ENCODE measurements around the gene PPM1H.
A peak's percentile ranks its signal among the peaks of the same experiment; 100 is the strongest.
"Not testable (repeated sequence)": the region's sequence is repeated elsewhere in the genome, so short reads cannot be mapped to it uniquely, and the experiment has no call there.

The PPM1H gene

DNA sequence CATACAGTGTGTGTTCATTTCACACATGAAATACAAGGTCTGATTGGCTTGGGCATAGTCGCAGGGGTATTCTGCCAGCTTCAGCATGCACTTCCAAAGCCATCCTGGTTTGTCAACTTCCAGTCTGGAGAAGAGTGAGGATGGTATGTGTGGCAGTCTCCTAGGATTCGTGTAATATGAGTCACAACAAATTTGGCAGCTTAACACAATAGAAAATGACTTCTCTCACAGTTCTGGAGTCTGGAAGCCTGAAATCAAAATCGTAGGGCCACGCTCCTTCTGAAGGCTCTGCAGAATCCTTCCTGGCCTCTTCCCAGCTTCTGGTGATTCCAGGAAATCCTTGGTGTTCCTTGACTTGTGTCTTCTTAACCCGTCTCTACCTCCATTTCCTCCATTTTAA lies 167.5 kb downstream of the PPM1H start:
- no peak for TF ChIP-seq POLR2A (IDR thresholded peaks at IDR 0.05; ENCODE audit: low read depth, low read length)
- peak; percentile 39 for DNase-seq (ENCODE audit: insufficient read length, low spot score)
- peak; percentile 36 for FAIRE-seq

DNA sequence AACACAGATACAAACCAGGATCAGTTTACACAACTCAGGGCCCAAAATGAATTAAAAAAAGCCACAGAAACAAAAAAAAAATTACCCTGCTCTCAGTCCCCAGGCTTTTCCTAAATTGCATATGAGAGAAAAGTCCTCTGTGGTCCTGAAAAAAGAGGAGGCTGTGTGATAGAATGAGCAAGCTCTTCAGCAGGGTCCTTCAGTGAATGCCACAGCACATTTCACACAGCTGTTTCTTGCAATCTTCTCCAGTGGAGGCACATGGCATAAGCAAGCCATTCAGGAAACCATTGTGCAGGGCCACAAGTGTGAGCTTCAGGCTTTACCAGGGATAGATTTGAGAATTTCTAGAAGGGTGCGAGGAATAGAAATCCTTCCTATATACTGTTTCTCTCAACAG lies 168.5 kb downstream of the PPM1H start:
- FAIRE-seq (no peak), DNase-seq (ENCODE audit: insufficient read length, low spot score) (no peak)
- TF ChIP-seq POLR2A (IDR thresholded peaks at IDR 0.05; ENCODE audit: low read depth, low read length), result no peak

DNA sequence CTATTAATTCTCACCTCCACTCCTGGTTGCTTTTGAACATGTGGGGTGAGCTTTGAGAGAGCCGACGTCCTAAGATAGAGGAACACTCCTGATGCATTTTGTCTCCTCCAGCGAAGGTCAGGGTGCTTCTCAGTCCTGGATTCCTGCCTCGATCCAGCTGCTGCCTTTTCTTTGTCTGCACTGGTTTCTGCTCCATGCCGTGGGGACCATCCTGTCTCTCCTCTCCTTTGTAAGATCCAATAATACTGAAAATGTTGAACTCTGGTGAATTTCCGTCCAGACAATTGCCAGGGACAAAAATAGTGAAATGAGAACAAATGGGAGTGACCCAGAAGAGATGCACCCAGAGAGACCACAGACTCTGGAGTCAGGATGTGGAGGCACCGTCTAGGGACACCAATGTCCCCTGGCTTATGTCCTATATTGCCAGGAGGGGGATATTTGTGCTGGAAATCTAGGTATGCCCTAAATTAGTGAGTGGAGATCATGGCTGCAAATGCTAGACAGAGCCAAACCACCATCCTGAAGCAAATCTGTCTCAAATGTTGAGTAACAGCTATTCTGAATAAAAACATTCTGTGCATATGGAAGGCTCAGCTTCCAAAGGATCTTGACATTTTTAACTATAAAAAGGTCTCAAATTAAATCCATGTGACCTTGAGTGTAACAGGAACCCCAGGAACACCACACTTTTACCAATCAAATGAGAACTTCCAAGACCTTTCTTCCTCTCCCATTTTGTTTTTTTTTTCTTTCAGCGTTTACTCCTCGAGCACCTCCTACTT lies 170.9 kb downstream of the PPM1H start:
- TF ChIP-seq POLR2A (IDR thresholded peaks at IDR 0.05; ENCODE audit: low read depth, low read length), result no peak
- FAIRE-seq (no peak), DNase-seq (ENCODE audit: insufficient read length, low spot score) (no peak)

DNA sequence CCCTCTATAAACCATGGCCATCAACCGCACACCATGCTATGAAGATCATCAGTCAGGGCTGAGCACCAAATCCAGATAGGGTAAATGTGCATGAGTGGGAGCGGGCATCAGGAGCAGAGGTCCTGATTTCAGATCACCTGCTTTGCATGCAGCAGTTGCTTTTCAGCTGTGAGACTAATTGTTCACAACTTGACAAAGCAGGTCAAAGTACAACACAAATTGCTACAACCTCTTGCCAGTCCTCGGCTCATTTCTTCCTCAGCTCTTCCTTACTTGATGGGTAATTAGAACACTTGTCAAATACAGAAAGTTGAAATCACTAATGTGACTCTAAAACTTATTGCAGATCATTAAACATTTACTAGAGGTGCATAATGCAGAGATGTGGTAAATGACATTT lies 171.6 kb downstream of the PPM1H start:
- no peak for TF ChIP-seq POLR2A (IDR thresholded peaks at IDR 0.05; ENCODE audit: low read depth, low read length)
- no peak for FAIRE-seq
- no peak for DNase-seq (ENCODE audit: insufficient read length, low spot score)

DNA sequence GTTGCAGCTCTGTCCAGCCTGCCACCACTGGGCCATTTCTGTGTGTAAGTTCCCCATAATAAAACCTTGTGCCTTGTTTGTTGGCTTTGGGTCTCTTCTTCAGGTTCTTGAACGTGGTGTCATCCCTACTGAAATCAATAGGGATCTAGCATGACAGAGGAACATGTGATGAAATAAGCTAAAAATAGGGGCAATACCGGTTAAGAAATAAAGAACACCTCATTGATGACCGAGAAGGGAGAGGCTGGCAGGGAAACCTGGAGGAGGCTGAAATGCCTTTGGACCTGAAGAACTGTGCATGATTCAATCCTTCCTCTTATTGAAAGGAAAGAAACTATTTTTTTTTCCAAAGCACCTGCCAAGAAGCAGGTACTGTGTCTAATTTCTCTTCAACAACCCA lies 172.3 kb downstream of the PPM1H start:
- FAIRE-seq (no peak), DNase-seq (ENCODE audit: insufficient read length, low spot score) (no peak)
- TF ChIP-seq POLR2A (IDR thresholded peaks at IDR 0.05; ENCODE audit: low read depth, low read length), result no peak

DNA sequence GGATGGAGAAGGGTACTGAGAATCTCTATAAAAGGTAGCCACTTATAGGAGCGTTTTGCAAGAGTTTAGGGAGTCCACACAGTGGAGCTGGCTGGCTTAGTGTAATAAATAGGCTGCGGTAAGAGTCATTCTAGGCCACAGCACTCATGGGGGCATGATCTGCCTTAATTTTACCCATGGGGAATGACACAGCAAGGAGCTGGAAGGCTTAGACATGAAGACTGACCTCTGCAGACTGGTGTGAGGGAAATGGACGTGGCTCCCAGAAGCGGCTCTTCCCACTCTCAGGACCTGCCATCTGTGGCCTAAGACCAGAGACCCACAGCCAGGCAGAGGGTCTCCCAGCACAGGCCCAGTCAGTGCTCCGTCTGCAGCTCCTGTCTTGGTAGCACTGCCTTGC lies 173.3 kb downstream of the PPM1H start:
- no peak for TF ChIP-seq POLR2A (IDR thresholded peaks at IDR 0.05; ENCODE audit: low read depth, low read length)
- DNase-seq (ENCODE audit: insufficient read length, low spot score) (no peak), FAIRE-seq (no peak)

DNA sequence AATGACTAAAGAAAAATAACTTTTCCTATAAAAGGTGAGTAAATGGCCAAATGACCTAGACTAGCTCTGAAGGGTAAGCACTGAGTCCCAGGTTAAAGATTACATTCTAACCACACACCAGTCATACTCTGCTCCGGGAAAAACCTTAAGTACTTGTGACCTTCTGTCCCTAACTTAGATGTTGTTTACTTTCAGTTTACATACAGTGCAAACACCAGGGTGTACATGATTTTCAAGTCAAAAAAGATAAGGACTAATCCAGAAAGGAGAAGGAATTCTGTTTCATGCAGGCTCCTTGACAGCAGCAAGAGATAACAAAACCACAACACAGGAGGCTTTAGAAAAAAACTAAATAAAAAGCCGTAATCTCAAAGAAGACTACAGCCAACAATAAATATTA lies 174.2 kb downstream of the PPM1H start:
- TF ChIP-seq POLR2A (IDR thresholded peaks at IDR 0.05; ENCODE audit: low read depth, low read length), result no peak
- DNase-seq (ENCODE audit: insufficient read length, low spot score), result no peak
- FAIRE-seq, result no peak

DNA sequence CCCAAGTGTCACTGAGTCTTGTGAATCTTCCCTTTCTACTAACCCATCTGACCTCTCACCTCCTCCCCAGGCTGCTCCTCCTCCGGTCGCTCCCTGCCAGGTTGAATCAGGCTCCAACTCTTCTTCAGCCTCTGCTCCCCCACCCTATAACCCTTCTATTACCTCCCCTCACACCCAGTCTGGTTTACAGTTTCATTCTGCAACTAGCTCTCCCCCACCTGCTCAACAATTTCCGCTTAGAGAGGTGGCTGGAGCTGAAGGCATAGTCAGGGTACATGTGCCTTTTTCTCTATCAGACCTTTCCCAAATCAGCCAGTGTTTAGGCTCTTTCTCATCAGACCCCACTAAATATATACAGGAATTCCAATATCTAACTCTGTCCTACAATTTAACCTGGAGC lies 174.6 kb downstream of the PPM1H start:
- DNase-seq (ENCODE audit: insufficient read length, low spot score), result not testable (repeated sequence)

DNA sequence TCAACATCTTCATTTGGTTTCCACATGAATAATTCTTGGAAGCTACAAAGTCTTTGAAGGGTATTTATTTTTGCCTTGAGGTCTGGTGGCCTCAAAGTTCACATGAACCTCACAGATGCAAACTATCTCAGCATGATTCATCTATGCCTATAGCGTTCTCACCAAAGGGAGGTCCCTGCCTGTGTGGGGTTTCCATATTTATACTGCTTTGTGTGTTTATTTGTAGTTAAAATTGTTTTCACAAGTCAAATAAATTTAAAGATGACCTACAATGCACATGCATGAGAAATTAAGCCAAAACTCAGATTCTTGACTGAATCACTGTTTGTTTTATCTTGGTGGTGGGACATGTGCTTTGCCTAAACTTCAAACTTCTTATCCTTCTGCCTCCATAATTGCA lies 176.7 kb downstream of the PPM1H start:
- no peak for DNase-seq (ENCODE audit: insufficient read length, low spot score)
- no peak for TF ChIP-seq POLR2A (IDR thresholded peaks at IDR 0.05; ENCODE audit: low read depth, low read length)
- no peak for FAIRE-seq

More for the DNA sequence above, 174.6 kb downstream of the PPM1H start:
- not testable (repeated sequence) for FAIRE-seq

DNA sequence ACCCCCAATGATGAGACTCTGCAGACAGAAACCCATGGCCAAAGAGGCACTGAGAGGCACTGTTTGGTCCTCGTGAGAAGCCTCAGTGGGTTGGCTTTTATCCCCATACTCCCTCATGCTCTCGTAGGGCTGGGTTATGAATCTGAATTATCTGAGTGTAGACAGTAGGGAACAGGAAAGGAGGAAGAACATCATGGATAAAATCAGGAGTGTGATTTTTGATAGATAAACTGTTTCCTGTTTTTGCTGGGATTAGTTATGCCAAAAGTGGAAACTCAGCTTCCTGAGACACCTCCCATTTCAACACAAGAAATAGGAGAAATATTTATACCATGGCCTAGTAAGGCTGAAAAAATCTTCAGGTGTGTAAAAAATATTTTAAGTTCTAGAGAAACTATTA lies 177.9 kb downstream of the PPM1H start:
- no peak for TF ChIP-seq POLR2A (IDR thresholded peaks at IDR 0.05; ENCODE audit: low read depth, low read length)
- DNase-seq (ENCODE audit: insufficient read length, low spot score) (no peak), FAIRE-seq (no peak)

DNA sequence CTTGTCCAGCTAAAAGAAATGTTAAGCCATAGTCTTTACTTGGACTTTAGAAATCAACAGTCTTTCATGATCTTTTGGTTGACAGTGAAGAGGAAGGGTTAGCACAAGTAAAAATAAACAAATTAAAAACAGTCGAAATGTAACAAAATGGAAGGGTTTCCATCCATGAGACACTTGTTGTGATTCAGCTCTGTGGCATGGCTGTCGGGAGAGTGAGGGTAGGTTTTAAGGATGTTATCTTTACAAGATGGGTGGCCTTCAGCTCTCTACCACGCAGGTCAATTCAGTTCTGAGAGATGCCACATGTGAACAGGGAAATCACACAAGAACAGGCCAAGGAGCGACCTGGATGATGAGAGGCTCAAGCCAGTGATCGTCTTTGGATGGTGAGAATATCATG lies 180.2 kb downstream of the PPM1H start:
- TF ChIP-seq POLR2A (IDR thresholded peaks at IDR 0.05; ENCODE audit: low read depth, low read length), result no peak
- FAIRE-seq (no peak), DNase-seq (ENCODE audit: insufficient read length, low spot score) (no peak)

DNA sequence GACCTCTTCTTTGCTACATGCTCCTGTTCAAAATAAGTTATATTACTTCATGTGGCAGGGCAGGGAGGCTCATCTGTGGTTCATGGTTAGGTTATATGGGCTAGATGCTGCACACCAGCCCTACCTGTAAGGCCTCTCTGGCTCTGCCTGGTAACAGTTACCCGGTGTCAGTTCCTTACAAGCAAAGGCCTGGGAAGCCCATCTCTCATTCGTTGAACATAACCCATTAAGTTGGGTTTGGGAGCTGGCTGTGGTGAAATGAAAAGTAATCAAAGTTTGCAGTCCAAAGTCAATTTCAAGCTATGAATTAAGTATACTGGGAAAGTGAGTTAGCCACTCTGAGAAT lies 183.2 kb downstream of the PPM1H start:
- TF ChIP-seq POLR2A (IDR thresholded peaks at IDR 0.05; ENCODE audit: low read depth, low read length), result no peak
- DNase-seq (ENCODE audit: insufficient read length, low spot score) (no peak), FAIRE-seq (no peak)

DNA sequence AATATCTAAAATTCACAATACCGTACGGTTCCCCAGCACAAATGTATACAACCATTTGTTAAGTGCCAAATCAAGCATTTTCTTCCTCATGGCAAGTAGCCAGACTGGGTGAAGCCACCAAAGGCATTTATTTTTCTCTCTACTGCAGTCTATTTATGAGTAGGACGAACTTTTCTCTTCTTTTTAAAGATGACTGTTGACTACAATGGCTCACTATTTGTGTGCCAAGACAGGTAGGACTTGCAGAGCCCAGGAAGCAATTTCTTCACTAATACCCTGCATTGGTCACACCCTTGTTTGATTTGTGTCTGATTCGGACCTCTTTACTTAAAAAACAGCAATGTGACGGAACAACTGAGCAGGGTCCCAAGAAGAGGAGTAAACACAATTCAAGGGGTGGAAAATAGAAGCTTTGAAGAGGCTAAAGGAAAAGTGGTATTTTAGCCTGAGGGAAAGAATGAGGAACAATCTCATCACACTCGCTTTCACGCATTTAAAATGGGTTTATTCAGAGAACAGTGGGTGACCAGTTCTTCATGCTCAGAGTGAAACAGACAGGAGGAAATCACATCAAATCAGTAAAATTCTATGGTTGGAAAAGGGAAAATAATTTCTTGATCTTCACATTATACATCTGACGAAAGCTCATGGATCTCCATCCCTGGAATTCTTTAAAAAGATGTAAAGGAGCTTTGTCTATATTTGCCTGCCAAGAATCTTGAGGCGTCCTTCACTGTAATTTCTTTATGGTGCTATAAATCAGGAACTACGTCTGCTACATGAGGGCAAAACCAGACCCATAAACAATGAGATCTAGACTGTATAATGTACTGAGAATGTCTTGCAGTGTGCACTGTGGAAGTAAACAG lies 183.8 kb downstream of the PPM1H start:
- DNase-seq (ENCODE audit: insufficient read length, low spot score), result no peak
- FAIRE-seq, result no peak
- TF ChIP-seq POLR2A (IDR thresholded peaks at IDR 0.05; ENCODE audit: low read depth, low read length), result no peak

DNA sequence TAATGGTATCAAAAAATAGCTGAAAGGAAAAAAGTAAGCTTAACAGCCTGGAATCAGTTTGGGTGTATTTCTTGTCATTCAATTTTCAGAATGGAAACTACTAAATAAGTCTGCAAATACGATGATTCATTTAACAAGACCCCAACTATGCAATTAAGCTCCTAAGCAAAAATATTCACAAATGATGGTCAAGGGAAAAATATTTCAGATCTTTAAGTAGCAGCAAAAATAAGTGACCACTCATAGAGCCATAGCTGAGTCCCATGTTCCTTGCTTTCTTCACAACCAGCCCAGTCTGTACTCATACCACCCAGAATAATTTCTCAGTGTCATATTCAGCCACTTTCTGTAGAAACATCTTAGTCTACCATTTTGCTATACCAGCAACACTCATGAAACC lies 185.4 kb downstream of the PPM1H start:
- DNase-seq (ENCODE audit: insufficient read length, low spot score), result no peak
- TF ChIP-seq POLR2A (IDR thresholded peaks at IDR 0.05; ENCODE audit: low read depth, low read length), result no peak
- FAIRE-seq, result no peak

DNA sequence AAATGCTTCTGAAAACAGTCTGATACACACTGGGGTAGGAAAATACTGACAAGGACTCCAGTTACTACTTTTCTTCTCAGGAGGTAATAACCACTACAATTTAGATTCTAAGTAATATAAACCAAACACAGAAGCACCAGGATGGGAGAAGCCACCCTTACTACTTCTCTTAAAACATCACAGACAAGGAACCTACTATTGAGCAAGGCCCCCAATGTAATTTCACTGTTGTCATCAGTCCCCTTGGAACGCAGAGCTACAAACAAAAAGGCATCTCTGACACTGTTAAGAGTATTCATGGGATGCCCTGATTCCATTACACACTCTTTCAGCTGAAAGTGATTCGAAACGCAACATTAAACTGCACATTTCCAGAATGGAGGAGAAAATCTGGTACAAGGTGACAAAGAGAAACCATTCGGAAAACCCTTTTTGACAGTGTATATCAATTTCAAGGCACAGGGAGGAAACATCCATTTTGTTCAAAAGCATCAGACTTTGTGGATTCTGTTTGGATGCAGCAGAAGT lies 185.9 kb downstream of the PPM1H start:
- no peak for TF ChIP-seq POLR2A (IDR thresholded peaks at IDR 0.05; ENCODE audit: low read depth, low read length)
- FAIRE-seq, result no peak
- DNase-seq (ENCODE audit: insufficient read length, low spot score), result no peak
